ENCODE data around the gene RABGAP1L. TPM values are rescaled to one million over a fixed set of nuclear protein-coding genes. Genes with fewer than 3 reads are reported as not detected.

Gene RABGAP1L
- total RNA-seq, 4 donors from 2014 or later = 39.3 to 101 (median 63.7) TPM

GRCh38 chr1:174623324-174624035, 464.2 kb downstream of the RABGAP1L start:
- Histone ChIP-seq H3K9me3 (no peaks in the 10 kb centered on the region), H3K27me3 (no peaks in the 10 kb centered on the region), H3K4me1 (no peaks in the 10 kb centered on the region), H3K36me3 (no peaks in the 10 kb centered on the region), H3K4me3 (no peak overlapping the region), H3K27ac (replicated peaks in 1 of 4) (no peak overlapping the region)
- intact Hi-C loops (cut with DNase I) = no loop called here
- DNase-seq (ENCODE audit: extremely low spot score) = no peak
- WGBS = 59% methylated on average over 2 of the region's 2 CpGs
- TF ChIP-seq EP300 (IDR thresholded peaks at IDR 0.05) (no peak), POLR2A (IDR thresholded peaks at IDR 0.05; ENCODE audit: low read depth) (no peak), CTCF (IDR thresholded peaks at IDR 0.05) (no peak), POLR2AphosphoS5 (IDR thresholded peaks at IDR 0.05) (no peak)

- DNase-seq (ENCODE audit: extremely low spot score) = no peak
- H3K27me3 ChIP-seq = no peaks in the 10 kb centered on the region
- H3K36me3 ChIP-seq = no peaks in the 10 kb centered on the region
- no peak overlapping the region for H3K27ac ChIP-seq (replicated peaks in 1 of 4)
- whole genome bisulfite sequencing = 92% methylated on average over 6 of the region's 6 CpGs
- H3K4me1 ChIP-seq = no peaks in the 10 kb centered on the region
- H3K4me3 ChIP-seq = no peak overlapping the region
- intact Hi-C loops (cut with DNase I) = no loop called here
- H3K9me3 ChIP-seq = no peaks in the 10 kb centered on the region
- no peak for TF ChIP-seq POLR2A (IDR thresholded peaks at IDR 0.05; ENCODE audit: low read depth)
- no peak for TF ChIP-seq EP300 (IDR thresholded peaks at IDR 0.05)
- no peak for TF ChIP-seq CTCF (IDR thresholded peaks at IDR 0.05)
- TF ChIP-seq POLR2AphosphoS5 (IDR thresholded peaks at IDR 0.05) = no peak
Observed at GRCh38 chr1:174626031-174627025, 467.0 kb downstream of the RABGAP1L start.

- Histone ChIP-seq H3K27me3 (no peaks in the 10 kb centered on the region), H3K9me3 (no peaks in the 10 kb centered on the region), H3K27ac (replicated peaks in 1 of 4) (no peak overlapping the region), H3K36me3 (peaks cover 5 to 7% (median 5%) of the 10 kb centered on the region in 4 donors), H3K4me1 (no peaks in the 10 kb centered on the region), H3K4me3 (no peak overlapping the region)
- no peak for DNase-seq (ENCODE audit: extremely low spot score)
- TF ChIP-seq EP300 (IDR thresholded peaks at IDR 0.05) (no peak), CTCF (IDR thresholded peaks at IDR 0.05) (no peak), POLR2AphosphoS5 (IDR thresholded peaks at IDR 0.05) (no peak), POLR2A (IDR thresholded peaks at IDR 0.05; ENCODE audit: low read depth) (no peak)
- intact Hi-C loops (cut with DNase I) = no loop called here
- WGBS = 96% methylated on average over 4 of the region's 4 CpGs
Observed at GRCh38 chr1:174637487-174637886, 478.2 kb downstream of the RABGAP1L start.

- Histone ChIP-seq H3K9me3 (no peaks in the 10 kb centered on the region), H3K4me1 (no peaks in the 10 kb centered on the region), H3K4me3 (no peak overlapping the region), H3K27ac (replicated peaks in 1 of 4) (no peak overlapping the region), H3K36me3 (peaks cover 5 to 7% (median 5%) of the 10 kb centered on the region in 4 donors), H3K27me3 (no peaks in the 10 kb centered on the region)
- TF ChIP-seq EP300 (IDR thresholded peaks at IDR 0.05) (no peak), POLR2A (IDR thresholded peaks at IDR 0.05; ENCODE audit: low read depth) (no peak), CTCF (IDR thresholded peaks at IDR 0.05) (no peak), POLR2AphosphoS5 (IDR thresholded peaks at IDR 0.05) (no peak)
- DNase-seq (ENCODE audit: extremely low spot score) = no peak
- intact Hi-C loops (cut with DNase I) = no loop called here
- WGBS = 78% methylated on average over 1 of the region's 1 CpG
Observed at GRCh38 chr1:174639461-174639860, 480.1 kb downstream of the RABGAP1L start.
